WTC11 (cell line): Measurements from ENCODE around the gene SRSF12. TPM values are rescaled to one million over a fixed set of nuclear protein-coding genes. Genes with fewer than 3 reads are reported as not detected.

Source experiments
- ATAC-seq: fragments of 200-7000 bp; cut with Tn5 transposase; 2 replicates; pipeline ENCODE4 v1.10.0; 2021; ENCODE audit warnings: mild to moderate bottlenecking, moderate library complexity
- CTCF ChIA-PET: fragments of 300-600 bp; sonication (Branson Sonifier 250); formaldehyde crosslinking; loops from one replicate; lab custom pipeline; 2021; ENCODE audit warnings: antibody characterized with exemption; lab: Charles Lee
- POLR2A ChIA-PET: fragments of 350-600 bp; sonication (Branson Sonifier 250); formaldehyde crosslinking; loops from one replicate; lab custom pipeline; 2021; ENCODE audit warnings: antibody characterized with exemption; lab: Charles Lee
- DNase-seq: peaks from one replicate; pipeline ENCODE4 v3.0.0; 2021; ENCODE audit warnings: low spot score
- H3K27ac Mint-ChIP-seq: 2 replicates; pipeline ENCODE4 v1.8.0; 2021; ENCODE audit warnings: mixed read lengths
- H3K27me3 Mint-ChIP-seq: 2 replicates; pipeline ENCODE4 v1.8.0; 2021; ENCODE audit warnings: low read depth, mild to moderate bottlenecking, moderate library complexity, mixed read lengths
- H3K36me3 Mint-ChIP-seq: 2 replicates; pipeline ENCODE4 v1.8.0; 2021; ENCODE audit warnings: mixed read lengths
- H3K4me1 Mint-ChIP-seq: 2 replicates; pipeline ENCODE4 v1.8.0; 2022; ENCODE audit warnings: mixed read lengths
- H3K4me3 Mint-ChIP-seq: 2 replicates; pipeline ENCODE4 v1.8.0; 2021; ENCODE audit warnings: mild to moderate bottlenecking, moderate library complexity, mixed read lengths
- H3K9me3 Mint-ChIP-seq: 2 replicates; pipeline ENCODE4 v1.8.0; 2021; ENCODE audit warnings: mixed read lengths
- ATF2 ChIP-seq: sonication (generic); formaldehyde crosslinking; IDR thresholded peaks from 2 replicates; pipeline ENCODE4 v1.8.1; 2022; ENCODE audit warnings: low read depth, missing genetic modification reagents, borderline replicate concordance
- CREB1 ChIP-seq: sonication (generic); formaldehyde crosslinking; IDR thresholded peaks from 2 replicates; pipeline ENCODE4 v1.8.0; 2023; ENCODE audit warnings: mild to moderate bottlenecking, missing genetic modification reagents
- CTCF ChIP-seq: fragments of 200-600 bp; IDR thresholded peaks from 2 replicates; pipeline ENCODE4 v1.8.0; 2022; ENCODE audit warnings: antibody characterized with exemption
- EMX1 ChIP-seq: fragments of 250-450 bp; sonication (Bioruptor Pico); IDR thresholded peaks from 2 replicates; pipeline ENCODE4 v1.8.0; 2021; ENCODE audit warnings: mild to moderate bottlenecking
- IRF2 ChIP-seq: sonication (generic); formaldehyde crosslinking; IDR thresholded peaks from 2 replicates; pipeline ENCODE4 v1.8.0; 2022; ENCODE audit warnings: low read depth, missing genetic modification reagents, borderline replicate concordance
- JAZF1 ChIP-seq: fragments of 250-450 bp; sonication (Bioruptor Pico); IDR thresholded peaks from 2 replicates; pipeline ENCODE4 v1.9.0; 2021; ENCODE audit warnings: moderate library complexity, mild to moderate bottlenecking, inconsistent platforms
- KAT7 ChIP-seq: sonication (generic); formaldehyde crosslinking; IDR thresholded peaks from 2 replicates; pipeline ENCODE4 v1.8.1; 2023; ENCODE audit warnings: missing genetic modification reagents, mild to moderate bottlenecking, borderline replicate concordance
- NFATC4 ChIP-seq: fragments of 250-450 bp; sonication (Bioruptor Pico); IDR thresholded peaks from 2 replicates; pipeline ENCODE4 v1.9.0; 2021; ENCODE audit warnings: mild to moderate bottlenecking
- NR1H2 ChIP-seq: sonication (generic); formaldehyde crosslinking; IDR thresholded peaks from 2 replicates; pipeline ENCODE4 v1.9.0; 2021; ENCODE audit warnings: mild to moderate bottlenecking, moderate library complexity, missing genetic modification reagents
- NR2C2 ChIP-seq: sonication (generic); formaldehyde crosslinking; IDR thresholded peaks from 2 replicates; pipeline ENCODE4 v1.8.0; 2022; ENCODE audit warnings: mild to moderate bottlenecking, missing genetic modification reagents
- SMAD3 ChIP-seq: sonication (generic); formaldehyde crosslinking; IDR thresholded peaks from 2 replicates; pipeline ENCODE4 v1.8.0; 2022; ENCODE audit warnings: missing genetic modification reagents, mild to moderate bottlenecking, borderline replicate concordance
- SOX15 ChIP-seq: fragments of 250-450 bp; sonication (Bioruptor Pico); IDR thresholded peaks from 2 replicates; pipeline ENCODE4 v1.9.0; 2021; ENCODE audit warnings: mild to moderate bottlenecking
- USF2 ChIP-seq: sonication (generic); formaldehyde crosslinking; IDR thresholded peaks from 2 replicates; pipeline ENCODE4 v1.8.1; 2023; ENCODE audit warnings: mild to moderate bottlenecking, missing genetic modification reagents, moderate library complexity
- ZNF121 ChIP-seq: sonication (generic); formaldehyde crosslinking; IDR thresholded peaks from 2 replicates; pipeline ENCODE4 v1.8.0; 2023; ENCODE audit warnings: missing genetic modification reagents
- total RNA-seq: library from RNA; stranded (reverse); gene quantifications from 3 replicates; pipeline ENCODE4 v1.2.3, GENCODE V29; 2021
- TF ChIP-seq, protein P1 (sequence below): sonication (generic); formaldehyde crosslinking; IDR thresholded peaks from 2 replicates; pipeline ENCODE4 v1.8.0; 2023; ENCODE audit warnings: missing genetic modification reagents, mild to moderate bottlenecking, borderline replicate concordance
- TF ChIP-seq, protein P2 (sequence below): sonication (generic); formaldehyde crosslinking; IDR thresholded peaks from 2 replicates; pipeline ENCODE4 v1.8.1; 2023; ENCODE audit warnings: mild to moderate bottlenecking, moderate library complexity, missing genetic modification reagents
- TF ChIP-seq, protein P3 (sequence below): fragments of 250-450 bp; sonication (Bioruptor Pico); IDR thresholded peaks from 2 replicates; pipeline ENCODE4 v1.9.0; 2021; ENCODE audit warnings: mild to moderate bottlenecking

Gene SRSF12
- total RNA-seq, 1 experiment from 2014 or later, result 3.8 TPM

DNA sequence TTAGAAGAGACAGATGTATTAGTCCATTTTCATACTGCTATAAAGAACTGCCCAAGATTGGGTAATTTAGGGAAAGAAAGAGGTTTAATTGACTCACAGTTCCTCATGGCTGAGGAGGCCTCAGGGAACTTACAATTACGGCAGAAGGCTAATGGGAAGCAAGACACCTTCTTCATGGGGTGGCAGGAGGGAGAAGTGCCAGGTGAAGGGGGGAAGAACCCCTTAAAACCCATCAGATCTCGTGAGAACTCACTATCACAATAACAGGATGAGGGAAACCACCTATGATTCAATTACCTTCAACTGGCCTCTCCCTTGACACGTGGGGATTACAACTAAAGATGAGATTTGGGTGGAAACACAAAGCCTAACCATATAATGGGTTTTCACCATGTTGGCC lies 66.2 kb downstream of the SRSF12 start (continued):
- TF ChIP-seq, protein P1, sequence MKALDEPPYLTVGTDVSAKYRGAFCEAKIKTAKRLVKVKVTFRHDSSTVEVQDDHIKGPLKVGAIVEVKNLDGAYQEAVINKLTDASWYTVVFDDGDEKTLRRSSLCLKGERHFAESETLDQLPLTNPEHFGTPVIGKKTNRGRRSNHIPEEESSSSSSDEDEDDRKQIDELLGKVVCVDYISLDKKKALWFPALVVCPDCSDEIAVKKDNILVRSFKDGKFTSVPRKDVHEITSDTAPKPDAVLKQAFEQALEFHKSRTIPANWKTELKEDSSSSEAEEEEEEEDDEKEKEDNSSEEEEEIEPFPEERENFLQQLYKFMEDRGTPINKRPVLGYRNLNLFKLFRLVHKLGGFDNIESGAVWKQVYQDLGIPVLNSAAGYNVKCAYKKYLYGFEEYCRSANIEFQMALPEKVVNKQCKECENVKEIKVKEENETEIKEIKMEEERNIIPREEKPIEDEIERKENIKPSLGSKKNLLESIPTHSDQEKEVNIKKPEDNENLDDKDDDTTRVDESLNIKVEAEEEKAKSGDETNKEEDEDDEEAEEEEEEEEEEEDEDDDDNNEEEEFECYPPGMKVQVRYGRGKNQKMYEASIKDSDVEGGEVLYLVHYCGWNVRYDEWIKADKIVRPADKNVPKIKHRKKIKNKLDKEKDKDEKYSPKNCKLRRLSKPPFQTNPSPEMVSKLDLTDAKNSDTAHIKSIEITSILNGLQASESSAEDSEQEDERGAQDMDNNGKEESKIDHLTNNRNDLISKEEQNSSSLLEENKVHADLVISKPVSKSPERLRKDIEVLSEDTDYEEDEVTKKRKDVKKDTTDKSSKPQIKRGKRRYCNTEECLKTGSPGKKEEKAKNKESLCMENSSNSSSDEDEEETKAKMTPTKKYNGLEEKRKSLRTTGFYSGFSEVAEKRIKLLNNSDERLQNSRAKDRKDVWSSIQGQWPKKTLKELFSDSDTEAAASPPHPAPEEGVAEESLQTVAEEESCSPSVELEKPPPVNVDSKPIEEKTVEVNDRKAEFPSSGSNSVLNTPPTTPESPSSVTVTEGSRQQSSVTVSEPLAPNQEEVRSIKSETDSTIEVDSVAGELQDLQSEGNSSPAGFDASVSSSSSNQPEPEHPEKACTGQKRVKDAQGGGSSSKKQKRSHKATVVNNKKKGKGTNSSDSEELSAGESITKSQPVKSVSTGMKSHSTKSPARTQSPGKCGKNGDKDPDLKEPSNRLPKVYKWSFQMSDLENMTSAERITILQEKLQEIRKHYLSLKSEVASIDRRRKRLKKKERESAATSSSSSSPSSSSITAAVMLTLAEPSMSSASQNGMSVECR (CRISPR knock-in tag), result no peak

- H3K27ac Mint-ChIP-seq, result no peak overlapping the region
- ChIA-PET POLR2A (no interaction called here), CTCF (no interaction called here)
- no peaks in the 10 kb centered on the region for H3K36me3 Mint-ChIP-seq
- peaks cover 4% of the 10 kb centered on the region for H3K9me3 Mint-ChIP-seq
- ATAC-seq, result no peak
- H3K27me3 Mint-ChIP-seq, result peaks cover 52% of the 10 kb centered on the region
- TF ChIP-seq JAZF1 (no peak), IRF2 (CRISPR knock-in tag) (no peak), ATF2 (CRISPR knock-in tag) (no peak), ZNF121 (CRISPR knock-in tag) (no peak), NR1H2 (CRISPR knock-in tag) (no peak), USF2 (no peak), KAT7 (CRISPR knock-in tag) (no peak), CREB1 (CRISPR knock-in tag) (no peak), NFATC4 (CRISPR knock-in tag) (no peak), SMAD3 (CRISPR knock-in tag) (no peak), NR2C2 (CRISPR knock-in tag) (no peak), SOX15 (CRISPR knock-in tag) (no peak), CTCF (no peak), EMX1 (CRISPR knock-in tag) (no peak)
- TF ChIP-seq, protein P2, sequence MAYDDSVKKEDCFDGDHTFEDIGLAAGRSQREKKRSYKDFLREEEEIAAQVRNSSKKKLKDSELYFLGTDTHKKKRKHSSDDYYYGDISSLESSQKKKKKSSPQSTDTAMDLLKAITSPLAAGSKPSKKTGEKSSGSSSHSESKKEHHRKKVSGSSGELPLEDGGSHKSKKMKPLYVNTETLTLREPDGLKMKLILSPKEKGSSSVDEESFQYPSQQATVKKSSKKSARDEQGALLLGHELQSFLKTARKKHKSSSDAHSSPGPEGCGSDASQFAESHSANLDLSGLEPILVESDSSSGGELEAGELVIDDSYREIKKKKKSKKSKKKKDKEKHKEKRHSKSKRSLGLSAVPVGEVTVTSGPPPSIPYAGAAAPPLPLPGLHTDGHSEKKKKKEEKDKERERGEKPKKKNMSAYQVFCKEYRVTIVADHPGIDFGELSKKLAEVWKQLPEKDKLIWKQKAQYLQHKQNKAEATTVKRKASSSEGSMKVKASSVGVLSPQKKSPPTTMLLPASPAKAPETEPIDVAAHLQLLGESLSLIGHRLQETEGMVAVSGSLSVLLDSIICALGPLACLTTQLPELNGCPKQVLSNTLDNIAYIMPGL, result no peak
- TF ChIP-seq, protein P3, sequence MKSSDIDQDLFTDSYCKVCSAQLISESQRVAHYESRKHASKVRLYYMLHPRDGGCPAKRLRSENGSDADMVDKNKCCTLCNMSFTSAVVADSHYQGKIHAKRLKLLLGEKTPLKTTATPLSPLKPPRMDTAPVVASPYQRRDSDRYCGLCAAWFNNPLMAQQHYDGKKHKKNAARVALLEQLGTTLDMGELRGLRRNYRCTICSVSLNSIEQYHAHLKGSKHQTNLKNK (CRISPR knock-in tag), result no peak
- H3K4me1 Mint-ChIP-seq, result peaks cover 24% of the 10 kb centered on the region
- no peak for DNase-seq
- no peak overlapping the region for H3K4me3 Mint-ChIP-seq
Measured at GRCh38 chr6:89050697-89051096, 67.2 kb downstream of the SRSF12 start.
